HEK293T (cell line): ENCODE measurements around the gene USP10.

Source experiments
- CTCF ChIA-PET: fragments of 350-600 bp; formaldehyde crosslinking; extraction: SDS; loops from one replicate; lab custom pipeline; 2021; ENCODE audit warnings: antibody characterized with exemption, inconsistent platforms; lab: Yijun Ruan, JAX
- POLR2A ChIA-PET: fragments of 350-600 bp; formaldehyde crosslinking; extraction: SDS; loops from one replicate; lab custom pipeline; 2020; ENCODE audit warnings: antibody characterized with exemption, inconsistent platforms; lab: Yijun Ruan, JAX
- DNase-seq: peaks from one replicate; pipeline ENCODE4 v3.0.0; 2012; ENCODE audit warnings: mixed read lengths; ENCODE audit errors: extremely low spot score
- ARNT ChIP-seq: fragments of 450-650 bp; IDR thresholded peaks from 2 replicates; pipeline ENCODE4 v1.6.1; 2017; ENCODE audit warnings: mild to moderate bottlenecking
- BHLHE40 ChIP-seq: fragments of 450-650 bp; IDR thresholded peaks from 2 replicates; pipeline ENCODE4 v1.6.1; 2016; ENCODE audit warnings: mild to moderate bottlenecking, moderate library complexity, borderline replicate concordance
- CTBP1 ChIP-seq: fragments of 450-650 bp; IDR thresholded peaks from 2 replicates; pipeline ENCODE4 v1.6.1; 2016; ENCODE audit warnings: borderline replicate concordance
- ELF4 ChIP-seq: fragments of 450-650 bp; IDR thresholded peaks from 2 replicates; pipeline ENCODE4 v1.6.1; 2017; ENCODE audit warnings: antibody characterized with exemption
- FOXA1 ChIP-seq: fragments of 450-650 bp; IDR thresholded peaks from 2 replicates; pipeline ENCODE4 v1.6.1; 2016; ENCODE audit warnings: mild to moderate bottlenecking
- FOXK2 ChIP-seq: fragments of 450-650 bp; IDR thresholded peaks from 2 replicates; pipeline ENCODE4 v1.6.1; 2016; ENCODE audit warnings: mild to moderate bottlenecking
- FOXM1 ChIP-seq: fragments of 450-650 bp; IDR thresholded peaks from 2 replicates; pipeline ENCODE4 v1.6.1; 2017; ENCODE audit warnings: mild to moderate bottlenecking, borderline replicate concordance
- HDGF ChIP-seq: fragments of 450-650 bp; IDR thresholded peaks from 2 replicates; pipeline ENCODE4 v1.6.1; 2017; ENCODE audit warnings: antibody characterized with exemption, borderline replicate concordance
- L3MBTL2 ChIP-seq: fragments of 450-650 bp; conservative IDR thresholded peaks from 2 replicates; pipeline ENCODE4 v1.6.1; 2016; ENCODE audit warnings: mild to moderate bottlenecking
- LEF1 ChIP-seq: fragments of 450-650 bp; IDR thresholded peaks from 2 replicates; pipeline ENCODE4 v1.6.1; 2017; ENCODE audit warnings: mild to moderate bottlenecking, borderline replicate concordance
- NFRKB ChIP-seq: fragments of 450-650 bp; IDR thresholded peaks from 2 replicates; pipeline ENCODE4 v1.6.1; 2016; ENCODE audit warnings: mild to moderate bottlenecking, moderate library complexity
- SP1 ChIP-seq: fragments of 450-650 bp; IDR thresholded peaks from 2 replicates; pipeline ENCODE4 v1.6.1; 2017
- SUZ12 ChIP-seq: fragments of 450-650 bp; IDR thresholded peaks from 2 replicates; pipeline ENCODE4 v1.6.1; 2016; ENCODE audit warnings: mild to moderate bottlenecking
- TARDBP ChIP-seq: fragments of 450-650 bp; IDR thresholded peaks from 2 replicates; pipeline ENCODE4 v1.6.1; 2016
- ZNF384 ChIP-seq: fragments of 450-650 bp; IDR thresholded peaks from 2 replicates; pipeline ENCODE4 v1.6.1; 2016
- TF ChIP-seq, protein P1 (sequence below): fragments of 450-650 bp; IDR thresholded peaks from 2 replicates; pipeline ENCODE4 v1.6.1; 2016

USP10 gene

DNA sequence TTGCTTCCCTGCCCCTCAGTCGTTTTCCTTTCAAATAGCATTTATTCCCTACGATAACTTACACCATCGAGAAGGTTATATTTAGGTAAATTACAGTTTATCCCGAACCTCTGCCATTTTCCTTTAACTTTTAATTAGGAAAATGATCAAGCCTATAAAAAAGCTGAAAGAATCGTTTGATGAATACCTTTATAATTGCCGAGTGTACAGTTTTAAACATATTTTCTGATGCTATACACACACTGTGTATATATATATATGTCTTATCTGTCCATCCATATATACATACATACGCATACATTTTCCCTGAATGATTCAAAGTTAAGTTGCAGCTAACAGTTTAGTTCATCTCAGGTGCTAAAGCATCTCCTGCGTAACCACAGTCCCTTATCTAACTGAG, 63.4 kb downstream of the USP10 start:
- no peak for DNase-seq
- ChIA-PET CTCF (interaction anchor here (0.6 kb wide), 1 partner anchor 14 kb away, joined by 3 read pairs; no protein-coding TSS in a partner anchor), POLR2A (no interaction called here)
- TF ChIP-seq HDGF (no peak), FOXM1 (no peak), ELF4 (no peak), FOXA1 (no peak), TARDBP (no peak), ARNT (no peak), CTBP1 (no peak), L3MBTL2 (no peak), SP1 (no peak), SUZ12 (no peak), FOXK2 (no peak), LEF1 (no peak), NFRKB (no peak), ZNF384 (no peak), BHLHE40 (no peak)
- TF ChIP-seq, protein P1, sequence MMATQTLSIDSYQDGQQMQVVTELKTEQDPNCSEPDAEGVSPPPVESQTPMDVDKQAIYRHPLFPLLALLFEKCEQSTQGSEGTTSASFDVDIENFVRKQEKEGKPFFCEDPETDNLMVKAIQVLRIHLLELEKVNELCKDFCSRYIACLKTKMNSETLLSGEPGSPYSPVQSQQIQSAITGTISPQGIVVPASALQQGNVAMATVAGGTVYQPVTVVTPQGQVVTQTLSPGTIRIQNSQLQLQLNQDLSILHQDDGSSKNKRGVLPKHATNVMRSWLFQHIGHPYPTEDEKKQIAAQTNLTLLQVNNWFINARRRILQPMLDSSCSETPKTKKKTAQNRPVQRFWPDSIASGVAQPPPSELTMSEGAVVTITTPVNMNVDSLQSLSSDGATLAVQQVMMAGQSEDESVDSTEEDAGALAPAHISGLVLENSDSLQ, result no peak

DNA sequence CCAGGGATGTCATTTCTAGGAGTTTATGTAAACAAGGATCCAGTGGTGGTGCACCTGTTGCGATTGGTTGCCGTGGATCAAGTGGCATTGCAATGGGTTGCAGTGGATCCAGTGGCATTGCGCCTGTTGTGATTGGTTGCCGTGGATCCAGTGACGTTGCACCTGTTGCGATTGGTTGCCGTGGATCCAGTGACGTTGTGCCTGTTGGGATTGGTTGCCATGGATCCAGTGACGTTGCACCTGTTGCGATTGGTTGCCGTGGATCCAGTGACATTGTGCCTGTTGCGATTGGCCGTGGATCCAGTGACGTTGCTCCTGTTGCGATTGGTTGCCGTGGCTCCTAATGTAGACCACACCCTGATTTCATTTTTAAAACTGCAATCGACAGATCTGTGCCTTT, 63.8 kb downstream of the USP10 start:
- ChIA-PET POLR2A (no interaction called here), CTCF (interaction anchor here (0.6 kb wide), 1 partner anchor 15 kb away, joined by 3 read pairs; no protein-coding TSS in a partner anchor)
- no peak for DNase-seq
- no peak for TF ChIP-seq BHLHE40
- TF ChIP-seq ELF4, result no peak
- no peak for TF ChIP-seq CTBP1
- no peak for TF ChIP-seq FOXK2
- TF ChIP-seq LEF1, result no peak
- no peak for TF ChIP-seq L3MBTL2
- no peak for TF ChIP-seq ZNF384
- no peak for TF ChIP-seq SUZ12
- TF ChIP-seq, protein P1, result no peak
- TF ChIP-seq NFRKB, result no peak
- no peak for TF ChIP-seq FOXM1
- TF ChIP-seq ARNT, result no peak
- TF ChIP-seq SP1, result no peak

DNA sequence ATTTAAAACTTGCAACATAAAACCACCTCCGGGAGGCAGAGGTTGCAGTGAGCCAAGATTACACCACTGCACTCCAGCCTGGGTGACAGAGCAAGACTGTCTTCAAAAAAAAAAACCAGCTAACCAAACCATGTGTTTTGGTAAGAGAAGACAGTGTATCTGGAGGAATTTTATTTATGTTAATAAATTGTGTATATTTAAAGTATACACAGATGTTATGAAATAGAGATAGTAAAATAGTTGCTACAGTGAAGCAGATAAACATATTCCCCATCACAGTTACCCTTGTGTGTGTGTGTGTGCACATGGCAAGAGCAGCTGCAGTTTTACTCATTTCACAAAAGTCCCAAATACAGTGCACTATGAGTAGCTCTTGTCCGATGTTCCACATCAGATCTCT, 65.2 kb downstream of the USP10 start:
- TF ChIP-seq LEF1 (no peak), FOXA1 (no peak), HDGF (no peak), BHLHE40 (no peak), ZNF384 (no peak), FOXM1 (no peak), ELF4 (no peak), SP1 (no peak), FOXK2 (no peak), TARDBP (no peak), SUZ12 (no peak), NFRKB (no peak), L3MBTL2 (no peak)
- ChIA-PET POLR2A (no interaction called here), CTCF (no interaction called here)
- no peak for DNase-seq

DNA sequence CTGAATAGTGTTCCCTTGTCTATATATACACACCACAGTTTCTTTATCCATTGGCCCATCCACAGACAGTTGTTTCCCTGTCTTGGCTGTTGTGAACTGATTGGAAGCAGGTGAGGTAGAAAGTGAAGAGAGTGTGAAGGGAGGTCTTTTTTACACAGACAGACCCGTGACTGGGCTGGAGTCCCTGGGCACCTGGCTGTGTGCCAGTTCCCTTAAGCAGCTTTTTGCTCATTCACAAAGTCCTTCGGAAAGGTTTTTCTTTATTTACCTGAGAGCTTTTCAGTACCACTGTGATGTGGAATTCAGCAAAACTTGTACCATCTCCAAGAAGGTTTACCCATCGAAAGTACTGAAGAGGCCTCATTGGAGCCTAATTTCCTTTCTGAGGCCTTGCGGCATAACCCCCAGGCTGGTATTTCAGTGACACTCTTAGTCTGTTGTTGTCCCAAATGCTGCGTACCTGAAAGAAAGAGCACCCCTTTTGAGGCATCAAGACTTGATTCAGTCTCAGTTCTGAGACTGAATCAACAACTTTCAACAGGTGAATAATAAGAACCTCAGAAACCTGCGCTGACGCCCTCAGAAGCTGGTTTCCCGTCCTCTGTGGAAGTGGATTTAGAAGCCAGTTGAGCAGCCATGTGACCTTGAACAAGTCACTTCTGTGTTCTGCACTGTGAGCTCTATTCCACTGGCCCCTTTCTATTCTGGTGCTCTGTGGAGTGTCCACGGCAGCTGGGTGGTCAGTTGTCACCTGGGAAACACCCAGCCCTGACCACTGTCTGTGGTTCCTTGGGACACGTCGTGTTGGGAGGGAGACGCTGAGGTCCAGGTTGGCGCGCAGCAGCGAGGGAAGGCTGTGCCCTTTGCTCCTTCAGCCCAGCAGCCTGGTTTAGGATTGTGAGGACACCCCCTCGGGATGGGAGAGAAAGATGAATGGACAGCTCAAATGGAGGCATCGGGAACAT, 66.1 kb downstream of the USP10 start:
- ChIA-PET CTCF (interaction anchor here (1.0 to 1.4 kb wide), 2 partner anchors 27 to 203 kb away, joined by 3 to 6 read pairs; no protein-coding TSS in a partner anchor), POLR2A (no interaction called here)
- TF ChIP-seq HDGF (no peak), TARDBP (no peak), ZNF384 (no peak), FOXA1 (no peak), CTBP1 (no peak)
- no peak for DNase-seq

DNA sequence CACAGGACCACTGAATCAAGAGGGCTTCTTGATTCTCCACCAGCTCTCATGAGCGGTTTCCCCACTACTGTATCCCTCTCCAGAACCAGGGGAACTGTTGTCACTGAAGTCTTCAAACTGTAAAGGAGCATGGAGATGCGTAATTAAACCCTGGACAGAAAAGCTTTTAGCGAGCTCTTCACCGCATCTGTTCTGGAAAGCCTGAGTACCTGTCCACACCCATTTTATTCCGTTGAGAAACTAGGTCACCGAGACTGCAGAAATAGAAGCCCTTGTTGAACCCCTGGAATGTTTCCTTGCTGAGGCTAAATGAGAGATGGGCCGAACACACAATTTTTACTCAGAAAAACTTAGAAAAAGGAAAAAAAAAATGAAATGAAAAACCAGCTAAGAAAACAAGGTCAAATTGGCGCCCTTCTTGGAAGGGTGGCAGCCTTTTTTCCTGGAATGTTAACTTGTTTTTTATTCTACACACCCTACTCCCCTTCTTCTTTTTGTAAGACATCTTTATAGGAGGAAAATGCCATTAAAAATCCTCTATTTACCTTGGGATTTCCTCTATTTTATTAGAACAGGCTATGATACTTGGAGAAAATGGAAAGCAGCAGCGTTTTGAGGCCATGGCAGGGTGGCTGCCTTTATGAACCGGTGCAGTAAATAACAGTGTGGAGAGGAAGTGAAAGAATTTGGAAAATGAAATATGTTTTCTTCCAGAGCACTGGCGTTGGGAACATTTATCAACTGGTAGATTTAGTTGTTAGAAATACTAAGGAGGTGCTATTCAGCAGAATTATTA, 67.4 kb downstream of the USP10 start:
- CTCF ChIA-PET, result interaction anchor here (1.0 to 1.4 kb wide), 2 partner anchors 29 to 201 kb away, joined by 3 to 6 read pairs; no protein-coding TSS in a partner anchor

More for the DNA sequence above, 67.4 kb downstream of the USP10 start:
- TF ChIP-seq FOXK2, result no peak
- TF ChIP-seq ELF4, result no peak
- no peak for TF ChIP-seq ARNT
- no peak for TF ChIP-seq BHLHE40
- TF ChIP-seq, protein P1, result no peak
- no peak for TF ChIP-seq FOXA1
- no peak for TF ChIP-seq CTBP1
- no peak for TF ChIP-seq TARDBP
- no peak for TF ChIP-seq LEF1
- TF ChIP-seq L3MBTL2, result no peak
- no peak for TF ChIP-seq HDGF
- DNase-seq, result no peak
- POLR2A ChIA-PET, result no interaction called here
